Neutrophil (primary cell): ENCODE data around the gene ITGB2.

Experiments used
- H3K27ac ChIP-seq: fragments of 200-600 bp; sonication (generic); 2 replicates; pipeline ENCODE4 v1.5.1; 2016; ENCODE audit warnings: mild to moderate bottlenecking, moderate library complexity
- H3K27me3 ChIP-seq: fragments of 200-600 bp; sonication (generic); 2 replicates; pipeline ENCODE4 v1.6.0; 2016; ENCODE audit warnings: mild to moderate bottlenecking
- H3K36me3 ChIP-seq: fragments of 200-600 bp; sonication (generic); 2 replicates; pipeline ENCODE4 v1.5.1; 2017
- H3K4me1 ChIP-seq, 2 experiments: fragments of 200-600 bp in 1 of 2; sonication (generic) in 1 of 2; 1 replicate in 1 of 2; 2 replicates in 1 of 2; pipeline versions ENCODE4 v1.5.1 to v1.6.1; 2013 to 2016; ENCODE audit warnings: low read depth in 1 of 2, low read length in 1 of 2, mild to moderate bottlenecking in 1 of 2, moderate library complexity in 1 of 2; ENCODE audit not compliant: control insufficient read depth in 1 of 2, insufficient read depth in 1 of 2
- H3K4me3 ChIP-seq, 2 experiments: fragments of 200-600 bp in 1 of 2; sonication (generic) in 1 of 2; 1 replicate in 1 of 2; 2 replicates in 1 of 2; pipeline ENCODE4 v1.5.1; 2013 to 2016; ENCODE audit warnings: low read depth in 1 of 2, low read length in 1 of 2, mild to moderate bottlenecking in 1 of 2, moderate library complexity in 1 of 2
- H3K9me3 ChIP-seq: fragments of 200-600 bp; sonication (generic); 2 replicates; pipeline ENCODE4 v1.5.1; 2016
- TF ChIP-seq, protein P1 (sequence below): fragments of 200-600 bp; sonication (generic); IDR thresholded peaks from 2 replicates; pipeline ENCODE4 v1.5.1; 2016; ENCODE audit warnings: antibody characterized with exemption

The ITGB2 gene

GRCh38 chr21:44872649-44873355 is 47.9 kb downstream of the ITGB2 start:
- TF ChIP-seq, protein P1, sequence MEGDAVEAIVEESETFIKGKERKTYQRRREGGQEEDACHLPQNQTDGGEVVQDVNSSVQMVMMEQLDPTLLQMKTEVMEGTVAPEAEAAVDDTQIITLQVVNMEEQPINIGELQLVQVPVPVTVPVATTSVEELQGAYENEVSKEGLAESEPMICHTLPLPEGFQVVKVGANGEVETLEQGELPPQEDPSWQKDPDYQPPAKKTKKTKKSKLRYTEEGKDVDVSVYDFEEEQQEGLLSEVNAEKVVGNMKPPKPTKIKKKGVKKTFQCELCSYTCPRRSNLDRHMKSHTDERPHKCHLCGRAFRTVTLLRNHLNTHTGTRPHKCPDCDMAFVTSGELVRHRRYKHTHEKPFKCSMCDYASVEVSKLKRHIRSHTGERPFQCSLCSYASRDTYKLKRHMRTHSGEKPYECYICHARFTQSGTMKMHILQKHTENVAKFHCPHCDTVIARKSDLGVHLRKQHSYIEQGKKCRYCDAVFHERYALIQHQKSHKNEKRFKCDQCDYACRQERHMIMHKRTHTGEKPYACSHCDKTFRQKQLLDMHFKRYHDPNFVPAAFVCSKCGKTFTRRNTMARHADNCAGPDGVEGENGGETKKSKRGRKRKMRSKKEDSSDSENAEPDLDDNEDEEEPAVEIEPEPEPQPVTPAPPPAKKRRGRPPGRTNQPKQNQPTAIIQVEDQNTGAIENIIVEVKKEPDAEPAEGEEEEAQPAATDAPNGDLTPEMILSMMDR = no peak
- H3K4me1 ChIP-seq = peaks cover 77 to 89% of the 10 kb centered on the region in 2 experiments

GRCh38 chr21:44872323-44872648 is 48.4 kb downstream of the ITGB2 start:
- H3K9me3 ChIP-seq = no peaks in the 10 kb centered on the region
- TF ChIP-seq, protein P1 = peak; percentile 28
- H3K36me3 ChIP-seq = peaks cover 3% of the 10 kb centered on the region
- no peaks in the 10 kb centered on the region for H3K27me3 ChIP-seq
- peak overlapping the region; percentile 93 for H3K27ac ChIP-seq
- peak overlapping the region; percentile 72 to 80 for H3K4me3 ChIP-seq
- H3K4me1 ChIP-seq = peaks cover 73 to 86% of the 10 kb centered on the region in 2 experiments

More at GRCh38 chr21:44872649-44873355, 47.9 kb downstream of the ITGB2 start:
- H3K36me3 ChIP-seq = no peaks in the 10 kb centered on the region
- H3K27ac ChIP-seq = peak overlapping the region; percentile 93
- H3K27me3 ChIP-seq = no peaks in the 10 kb centered on the region
- H3K4me3 ChIP-seq = peak overlapping the region; percentile 72 to 80
- no peaks in the 10 kb centered on the region for H3K9me3 ChIP-seq

- H3K27ac ChIP-seq = peak overlapping the region; percentile 93
- TF ChIP-seq, protein P1 = no peak
- peaks cover 6% of the 10 kb centered on the region for H3K36me3 ChIP-seq
- peaks cover 71 to 82% of the 10 kb centered on the region in 2 experiments for H3K4me1 ChIP-seq
- peak overlapping the region; percentile 72 to 80 for H3K4me3 ChIP-seq
- no peaks in the 10 kb centered on the region for H3K27me3 ChIP-seq
- no peaks in the 10 kb centered on the region for H3K9me3 ChIP-seq
These were observed 49.0 kb downstream of the ITGB2 start for GRCh38 chr21:44871576-44872269.

DNA sequence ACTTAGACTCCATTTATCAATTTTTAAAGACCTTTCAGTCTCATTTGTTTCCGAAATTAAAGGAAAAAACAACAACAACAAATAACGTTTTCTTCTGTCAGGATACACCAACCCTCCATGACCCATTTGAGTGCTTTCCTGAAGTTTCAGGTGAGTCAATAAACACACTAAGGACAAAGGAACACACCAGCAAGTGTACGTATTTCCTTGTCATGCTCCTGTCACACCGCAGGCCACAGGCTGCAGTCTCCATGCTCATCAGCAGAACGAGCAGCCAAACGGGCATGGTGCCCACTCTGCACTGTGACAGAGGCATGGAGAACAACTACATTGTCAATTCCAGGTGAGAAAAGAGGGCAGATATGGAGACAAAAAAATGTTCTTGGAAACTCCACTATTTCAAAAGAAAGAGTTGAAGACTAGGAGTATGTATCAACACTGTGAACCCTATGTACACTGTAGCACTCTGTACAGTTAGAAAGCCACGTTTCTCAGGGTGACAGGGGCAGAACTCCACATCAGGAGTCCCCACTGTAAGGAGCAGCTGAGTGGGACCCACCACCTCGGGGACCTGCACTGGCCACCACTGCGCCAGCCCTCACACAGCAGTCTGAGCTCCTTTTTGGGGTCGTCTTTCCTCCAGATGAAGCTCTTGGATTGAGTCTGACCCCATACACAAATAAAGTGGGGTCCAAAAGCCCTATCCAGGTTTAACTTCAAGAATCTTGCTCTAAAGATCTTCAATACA is 49.8 kb downstream of the ITGB2 start:
- TF ChIP-seq, protein P1 = no peak
- peak overlapping the region in 1 of 2 experiments; percentile 80 for H3K4me3 ChIP-seq
- no peaks in the 10 kb centered on the region for H3K27me3 ChIP-seq

GRCh38 chr21:44869781-44870747 is 50.6 kb downstream of the ITGB2 start:
- TF ChIP-seq, protein P1 = no peak
- Histone ChIP-seq H3K27ac (peak overlapping the region; percentile 62), H3K4me1 (peaks cover 71 to 82% of the 10 kb centered on the region in 2 experiments), H3K27me3 (no peaks in the 10 kb centered on the region), H3K9me3 (no peaks in the 10 kb centered on the region), H3K36me3 (peaks cover 11% of the 10 kb centered on the region), H3K4me3 (no peak overlapping the region)

More for the DNA sequence above, 49.8 kb downstream of the ITGB2 start:
- Histone ChIP-seq H3K9me3 (no peaks in the 10 kb centered on the region), H3K27ac (peak overlapping the region; percentile 93), H3K36me3 (peaks cover 6% of the 10 kb centered on the region), H3K4me1 (peaks cover 71 to 82% of the 10 kb centered on the region in 2 experiments)
